Lung (tissue), 12 donors: Measurements from ENCODE around the gene S100A12. TPM values are rescaled to one million over a fixed set of nuclear protein-coding genes. Genes with fewer than 3 reads are reported as not detected.
A peak's percentile ranks its signal among the peaks of the same experiment; 100 is the strongest.

Source experiments
- ATAC-seq: fragments of 200-7000 bp; cut with Tn5 transposase; one replicate; pipeline ENCODE4 v1.9.1; 2020; ENCODE audit warnings: moderate number of reproducible peaks; ENCODE audit not compliant: insufficient read depth, low FRiP score
- DNase-seq, 3 donors: peaks; one replicate each; pipeline ENCODE4 v3.0.0-alpha.2; 2013 to 2017
- H3K27ac ChIP-seq, 2 donors: one replicate each; pipeline ENCODE4 v1.5.1; 2013; ENCODE audit warnings: mild to moderate bottlenecking in 2 of 2, moderate library complexity in 2 of 2, control low read depth in 1 of 2, inconsistent platforms in 1 of 2, low read depth in 1 of 2, low read length in 1 of 2
- H3K27me3 ChIP-seq, 3 donors: one replicate each; pipeline ENCODE4 v1.5.1; 2013; ENCODE audit warnings: low read length in 2 of 3; ENCODE audit not compliant: control insufficient read depth in 3 of 3, insufficient read depth in 3 of 3
- H3K36me3 ChIP-seq, 4 donors: one replicate each; pipeline ENCODE4 v1.5.1; 2013; ENCODE audit warnings: low read length in 4 of 4, mild to moderate bottlenecking in 1 of 4, moderate library complexity in 1 of 4; ENCODE audit not compliant: control insufficient read depth in 4 of 4, insufficient read depth in 4 of 4
- H3K4me1 ChIP-seq, 5 donors: one replicate each; pipeline ENCODE4 v1.5.1; 2013; ENCODE audit warnings: low read length in 5 of 5, mild to moderate bottlenecking in 2 of 5, moderate library complexity in 1 of 5; ENCODE audit not compliant: control insufficient read depth in 5 of 5, insufficient read depth in 5 of 5
- H3K4me3 ChIP-seq: one replicate; pipeline ENCODE4 v1.5.1; 2013; ENCODE audit warnings: mild to moderate bottlenecking, control low read depth, moderate library complexity
- H3K9ac ChIP-seq, 2 donors: one replicate each; pipeline ENCODE4 v1.5.1; 2013; ENCODE audit warnings: low read length in 2 of 2, control low read depth in 1 of 2; ENCODE audit not compliant: insufficient read depth in 1 of 2
- H3K9me3 ChIP-seq, 4 donors: one replicate each; pipeline ENCODE4 v1.5.1; 2013; ENCODE audit warnings: low read length in 3 of 4, mild to moderate bottlenecking in 1 of 4, moderate library complexity in 1 of 4; ENCODE audit not compliant: control insufficient read depth in 4 of 4, insufficient read depth in 3 of 4
- CTCF ChIP-seq: IDR thresholded peaks from 2 replicates; pipeline ENCODE4 v1.5.1; 2012; ENCODE audit warnings: mild to moderate bottlenecking; ENCODE audit errors: control extremely low read depth, extremely low read depth
- WGBS, 2 donors: extraction: QIAGEN DNeasy Blood & Tissue Kit; methylation state at CpG; one replicate each; pipeline ENCODE4 v1.1.7; 2013; 5-methylcytosine and 5-hydroxymethylcytosine counted together
- polyA plus RNA-seq, 2 donors: library from polyadenylated mRNA; stranded (reverse); fragments of 200-250 nt; gene quantifications; one replicate each; pipeline ENCODE4 v1.2.1, GENCODE V29; 2013
- total RNA-seq, 2 donors: library from RNA; depleted of rRNA in 1 of 2; stranded (reverse); fragments of >200 nt in 1 of 2; gene quantifications; one replicate each; pipeline ENCODE4 v1.2.1, GENCODE V29; 2014 to 2021
- donor health status: control.
- donor health status: control.
- donor health status: Bipolar disorder and iron deficiency.
- donor health status: healthy.
- donor health status: DM: yes; HTN: yes; CAD: no.

S100A12 gene
- total and polyA plus RNA-seq, 4 donors = 14.9 to 1,191 (median 37.8) TPM

DNA sequence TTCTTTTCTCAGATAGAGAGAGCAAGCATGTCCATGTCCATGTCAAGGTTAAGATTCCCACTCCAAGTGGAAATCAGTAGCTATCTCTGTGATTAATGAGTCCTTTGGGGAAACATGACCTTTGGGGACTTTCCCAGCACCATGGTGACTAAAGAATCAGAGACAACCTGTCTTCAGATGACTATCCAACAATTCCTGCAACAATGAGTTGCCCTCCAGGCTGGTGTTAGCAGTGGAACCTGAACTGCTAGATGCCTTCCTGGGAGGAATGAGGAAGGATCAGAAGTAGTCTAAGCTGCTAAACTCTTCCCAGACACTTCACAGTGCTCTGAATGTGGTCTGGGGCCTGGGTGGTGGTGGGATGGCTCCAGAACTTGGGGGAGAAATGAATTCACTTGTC, 11.3 kb downstream of the S100A12 start:
- ATAC-seq (no peak), DNase-seq (no peak)
- Histone ChIP-seq H3K4me3 (no peak overlapping the region), H3K4me1 (no peaks in the 10 kb centered on the region), H3K27ac (no peak overlapping the region), H3K9ac (no peak overlapping the region), H3K9me3 (no peaks in the 10 kb centered on the region), H3K36me3 (no peaks in the 10 kb centered on the region), H3K27me3 (no peaks in the 10 kb centered on the region)
- no peak for TF ChIP-seq CTCF

GRCh38 chr1:153363641-153364040, 11.8 kb downstream of the S100A12 start:
- DNase-seq (no peak), ATAC-seq (no peak)
- Histone ChIP-seq H3K9ac (no peak overlapping the region), H3K4me1 (no peaks in the 10 kb centered on the region), H3K9me3 (no peaks in the 10 kb centered on the region), H3K4me3 (no peak overlapping the region), H3K36me3 (no peaks in the 10 kb centered on the region), H3K27me3 (no peaks in the 10 kb centered on the region), H3K27ac (no peak overlapping the region)
- WGBS, 2 donors = 74 to 77% methylated on average over 3 of the region's 3 CpGs
- TF ChIP-seq CTCF = no peak

DNA sequence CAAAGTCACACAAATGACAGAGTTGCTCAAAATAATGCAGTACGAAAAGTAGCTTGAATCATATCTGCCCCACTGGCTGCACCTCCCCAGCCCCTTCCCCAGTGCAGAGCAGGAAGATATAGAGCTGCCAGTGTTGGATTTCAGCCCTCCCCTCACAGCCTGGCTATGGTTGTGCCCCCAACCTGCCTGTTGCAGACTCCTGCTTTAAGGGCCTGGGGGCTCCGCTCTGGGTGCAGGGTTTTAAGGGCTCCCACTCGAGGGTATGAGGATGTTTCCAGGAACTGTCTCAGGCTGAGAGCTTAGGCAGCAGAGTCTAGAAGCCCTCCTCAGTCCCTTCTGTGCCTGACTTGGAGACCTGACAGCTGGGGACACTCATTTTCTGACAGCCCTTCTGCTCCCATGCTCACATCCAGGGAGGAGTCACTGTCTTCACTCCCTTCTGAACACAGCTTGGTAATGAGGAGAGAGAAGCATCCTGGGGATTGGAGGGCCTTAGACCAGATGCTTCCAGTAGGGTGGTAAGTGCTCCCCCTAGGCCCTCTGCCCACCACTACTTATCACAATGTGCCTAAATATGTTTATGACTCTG, 13.1 kb downstream of the S100A12 start:
- no peak for TF ChIP-seq CTCF
- H3K27ac ChIP-seq = no peak overlapping the region
- DNase-seq = peak; percentile 45 to 78 (median 48)
- no peak overlapping the region for H3K9ac ChIP-seq
- WGBS, 2 donors = 69 to 75% methylated on average over 3 of the region's 3 CpGs
- H3K4me1 ChIP-seq = no peaks in the 10 kb centered on the region
- no peak for ATAC-seq
- H3K9me3 ChIP-seq = no peaks in the 10 kb centered on the region
- no peak overlapping the region for H3K4me3 ChIP-seq
- no peaks in the 10 kb centered on the region for H3K27me3 ChIP-seq
- no peaks in the 10 kb centered on the region for H3K36me3 ChIP-seq
